NCI-H748 (cell line): ENCODE data around the gene PRKRIP1.
"Not testable (repeated sequence)": the region's sequence is repeated elsewhere in the genome, so short reads cannot be mapped to it uniquely, and the experiment has no call there.

ENCODE experiments used
- DNase-seq: peaks from one replicate; lab custom pipeline; 2025; ENCODE audit not compliant: unreplicated experiment; lab: John Stamatoyannopoulos, UW

Gene PRKRIP1

DNA sequence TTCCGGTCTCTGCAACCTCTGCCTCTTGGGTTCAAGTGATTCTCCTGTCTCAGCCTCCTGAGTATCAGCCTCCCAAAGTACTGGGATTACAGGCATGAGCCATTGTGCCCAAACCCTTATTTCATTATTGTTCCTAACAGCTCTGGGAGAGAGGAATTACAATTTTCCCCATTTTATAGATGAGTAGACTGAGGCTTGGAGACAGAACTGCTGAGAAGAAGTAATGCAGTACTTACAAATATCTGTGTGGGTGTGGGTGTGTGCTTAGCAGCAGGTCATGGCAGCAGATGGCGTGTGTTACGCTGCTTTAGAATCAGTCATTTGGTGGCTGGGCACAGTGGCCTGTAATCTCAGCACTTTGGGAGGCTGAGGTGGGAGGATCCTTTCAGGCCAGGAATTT lies 7.4 kb downstream of the PRKRIP1 start:
- DNase-seq: no peak

DNA sequence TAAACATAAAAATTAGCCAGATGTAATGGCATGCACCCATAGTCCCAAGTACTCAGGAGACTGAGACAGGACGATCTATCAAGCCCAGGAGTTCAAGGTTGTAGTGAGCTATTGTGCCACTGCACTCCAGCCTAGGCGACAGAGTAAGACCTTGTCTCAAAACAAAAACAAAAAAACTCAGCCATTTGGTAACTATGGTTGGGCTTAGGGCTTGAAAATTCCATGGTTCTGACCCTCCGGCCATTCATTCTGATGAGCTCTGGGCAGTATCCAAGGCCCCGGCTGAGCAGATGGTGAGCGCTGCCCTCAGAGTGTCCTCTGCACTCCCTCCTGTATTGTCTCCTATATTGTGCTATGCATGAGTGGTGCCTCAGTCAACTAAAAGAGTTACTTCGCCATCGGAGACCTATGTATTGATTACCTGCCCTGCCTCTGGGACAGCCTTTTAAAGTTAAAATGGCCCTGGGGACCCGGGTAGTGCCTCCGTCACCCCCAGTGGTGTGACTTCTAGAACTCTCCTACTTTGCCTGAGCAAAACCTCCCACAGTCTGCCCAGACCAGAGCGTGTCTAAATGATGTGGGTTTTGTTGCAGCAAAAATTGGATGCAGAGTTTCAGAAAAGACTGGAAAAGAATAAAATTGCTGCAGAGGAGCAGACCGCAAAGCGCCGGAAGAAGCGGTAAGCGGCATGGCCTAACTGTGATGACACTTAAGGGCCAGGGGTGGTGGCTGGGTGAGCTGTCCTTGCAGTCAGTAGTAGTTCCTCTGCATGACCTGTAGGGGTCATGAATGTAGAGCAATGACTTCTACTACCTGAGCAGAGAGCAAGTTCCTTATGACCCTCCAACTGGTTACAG lies 8.1 kb downstream of the PRKRIP1 start:
- DNase-seq: peak; percentile 28

DNA sequence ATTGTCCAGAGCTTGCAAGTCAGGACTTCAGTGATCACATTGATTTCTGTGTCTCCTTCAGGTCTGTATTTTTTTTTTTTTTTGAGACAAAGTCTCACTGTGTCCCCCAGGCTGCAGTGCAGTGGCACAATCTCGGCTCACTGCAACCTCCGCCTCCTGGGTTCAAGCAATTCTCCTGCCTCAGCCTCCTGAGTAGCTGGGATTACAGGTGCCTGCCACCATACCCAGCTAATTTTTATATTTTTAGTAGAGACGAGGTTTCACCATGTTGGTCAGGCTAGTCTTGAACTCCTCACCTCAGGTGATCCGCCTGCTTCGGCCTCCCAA lies 8.7 kb downstream of the PRKRIP1 start:
- DNase-seq: not testable (repeated sequence)

DNA sequence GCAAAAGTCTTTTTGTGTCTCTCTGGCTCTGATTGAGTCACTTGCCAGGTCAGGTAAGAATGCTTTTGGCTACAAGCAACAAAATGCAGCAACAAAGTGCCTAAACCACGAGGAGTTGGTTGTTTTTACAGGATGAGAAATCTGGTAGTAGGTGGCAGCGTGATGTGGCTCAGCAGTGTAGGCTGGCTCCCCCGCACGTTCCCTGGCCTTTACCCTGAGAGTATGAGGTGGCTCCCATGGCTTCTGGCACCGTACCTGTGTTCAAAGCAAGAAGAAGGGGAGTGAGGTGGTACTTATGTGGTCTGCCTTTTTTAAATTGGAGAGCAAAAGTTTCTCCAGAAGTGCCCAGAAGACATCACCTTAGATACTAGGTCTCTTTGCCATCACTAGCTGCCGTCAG lies 11.7 kb downstream of the PRKRIP1 start:
- DNase-seq: no peak

DNA sequence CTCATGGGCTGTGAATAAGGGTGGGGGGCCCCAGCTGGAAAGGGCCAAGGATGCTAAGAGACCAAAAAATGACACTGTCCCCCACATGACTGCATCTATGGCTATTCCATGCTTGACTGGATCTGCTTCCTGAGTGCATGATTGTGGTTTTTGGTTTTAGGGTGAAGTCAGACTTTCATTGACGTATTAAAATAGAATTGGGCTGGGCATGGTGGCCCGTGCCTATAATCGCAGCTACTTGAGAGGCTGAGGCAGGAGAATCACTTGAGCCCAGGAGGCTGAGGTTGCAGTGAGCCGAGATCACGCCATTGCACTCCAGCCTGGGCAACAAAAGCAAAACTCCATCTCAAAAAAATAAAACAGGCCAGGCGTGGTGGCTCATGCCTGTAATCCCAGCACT lies 12.4 kb downstream of the PRKRIP1 start:
- not testable (repeated sequence) for DNase-seq

DNA sequence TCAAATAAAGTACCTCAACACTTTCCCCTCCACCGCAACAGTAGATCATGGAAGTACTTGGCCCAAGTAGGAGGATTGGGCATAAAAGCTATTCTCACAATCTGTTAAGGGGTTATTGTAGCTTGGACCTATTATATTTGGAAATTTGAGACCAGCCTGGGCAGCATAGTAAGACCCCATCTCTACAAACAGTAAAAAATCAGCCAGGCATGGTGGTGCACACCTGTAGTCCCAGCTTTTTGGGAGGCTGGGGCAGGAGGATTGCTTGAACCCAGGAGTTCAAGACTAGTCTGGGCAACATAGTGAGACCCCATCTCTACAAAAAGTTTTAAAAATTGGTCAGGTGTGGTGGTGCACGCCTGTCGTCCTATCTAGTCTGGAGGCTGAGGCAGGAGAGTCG lies 13.2 kb downstream of the PRKRIP1 start:
- DNase-seq: no peak

DNA sequence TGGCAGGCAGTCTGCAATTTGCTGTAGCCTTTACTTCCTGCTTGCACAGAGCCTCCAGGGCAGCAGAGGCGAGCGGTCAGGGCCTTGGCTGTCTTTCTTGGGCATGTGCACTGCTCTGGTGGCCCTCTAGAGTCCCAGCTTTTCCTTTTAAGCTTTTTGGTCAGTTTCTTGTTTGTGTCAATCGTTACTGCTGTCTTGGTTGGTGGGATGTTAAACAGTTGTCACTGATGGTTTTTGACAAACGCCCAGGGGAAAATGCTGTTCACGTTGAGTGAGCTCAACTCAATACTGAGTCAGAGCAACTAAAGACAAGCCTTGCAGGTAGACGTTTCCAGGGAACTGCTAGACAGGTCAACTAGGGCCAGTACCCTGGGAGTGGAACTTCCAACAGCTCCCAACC lies 14.0 kb downstream of the PRKRIP1 start:
- no peak for DNase-seq

DNA sequence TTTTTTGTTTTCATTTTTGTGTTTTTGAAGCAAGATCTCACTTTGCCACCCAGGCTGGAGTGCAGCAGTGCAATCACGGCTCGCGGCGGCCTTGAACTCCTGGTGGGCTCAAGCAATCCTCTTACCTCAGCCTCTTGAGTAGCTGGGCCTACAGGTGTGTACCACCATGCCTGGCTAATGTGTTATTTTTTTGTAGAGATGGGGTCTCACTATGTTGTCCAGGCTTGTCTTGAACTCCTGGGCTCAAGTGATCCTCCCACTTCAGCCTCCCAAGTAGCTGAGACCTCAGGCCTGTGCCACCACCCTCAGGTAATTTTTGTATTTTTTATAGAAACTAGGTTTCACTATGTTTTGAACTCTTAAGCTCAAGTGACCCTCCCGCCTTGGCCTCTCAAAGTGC lies 14.8 kb downstream of the PRKRIP1 start:
- no peak for DNase-seq

DNA sequence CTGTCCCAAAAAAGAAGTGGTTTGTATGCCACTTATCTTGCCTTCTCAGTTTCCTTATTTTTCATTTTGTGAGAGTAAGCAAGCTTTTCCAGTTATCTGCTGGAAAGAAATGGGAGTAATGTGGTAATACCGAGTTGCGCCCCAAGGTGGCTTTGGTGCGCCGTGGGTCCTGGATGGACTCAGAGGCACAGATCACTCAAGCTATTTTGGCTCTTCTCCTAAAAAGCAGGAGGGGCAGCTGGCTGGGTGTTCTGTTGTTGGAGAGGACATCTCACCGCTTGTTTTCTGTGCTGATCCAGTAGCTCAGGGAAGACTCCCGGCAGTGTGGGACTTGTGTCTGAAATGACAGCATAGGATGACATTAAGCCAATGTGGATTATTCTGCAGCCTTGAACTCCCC lies 16.4 kb downstream of the PRKRIP1 start:
- no peak for DNase-seq

DNA sequence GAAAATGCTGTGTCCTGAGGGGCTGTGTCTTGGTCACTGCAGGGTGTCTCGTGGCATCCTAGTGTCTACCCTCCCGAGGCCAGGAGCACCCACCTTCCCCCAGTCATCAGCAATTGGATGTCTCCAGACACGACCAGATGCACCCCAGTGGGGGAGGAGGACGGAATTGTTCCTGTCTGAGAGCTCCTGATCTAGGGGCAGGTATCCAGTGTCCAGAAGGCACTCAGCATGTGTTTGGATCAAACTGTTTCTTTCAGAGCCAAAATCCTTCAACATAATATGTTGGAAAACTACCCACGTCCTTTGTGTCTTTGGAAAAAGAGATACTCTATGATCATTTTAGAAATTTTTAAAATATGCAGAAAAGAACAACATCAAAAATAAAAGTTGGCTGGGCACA lies 16.9 kb downstream of the PRKRIP1 start:
- no peak for DNase-seq

DNA sequence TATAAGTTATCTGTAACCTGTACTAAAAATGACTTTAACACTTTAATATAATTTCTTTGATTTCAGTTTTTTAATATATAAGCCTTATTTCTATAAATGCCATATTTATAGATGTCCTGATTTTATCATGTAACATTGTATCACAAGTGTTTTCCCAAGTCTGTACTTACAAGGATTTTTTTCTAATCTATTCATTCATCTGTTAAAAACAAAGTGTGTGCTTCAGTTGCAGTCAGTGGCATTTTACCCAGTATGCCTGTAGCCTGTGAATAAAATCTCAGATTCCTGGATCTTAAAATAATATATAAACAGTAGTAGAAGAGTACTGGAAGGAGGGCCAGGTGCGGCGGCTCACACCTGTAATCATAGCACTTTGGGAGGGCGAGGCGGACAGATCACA lies 17.4 kb downstream of the PRKRIP1 start:
- no peak for DNase-seq

DNA sequence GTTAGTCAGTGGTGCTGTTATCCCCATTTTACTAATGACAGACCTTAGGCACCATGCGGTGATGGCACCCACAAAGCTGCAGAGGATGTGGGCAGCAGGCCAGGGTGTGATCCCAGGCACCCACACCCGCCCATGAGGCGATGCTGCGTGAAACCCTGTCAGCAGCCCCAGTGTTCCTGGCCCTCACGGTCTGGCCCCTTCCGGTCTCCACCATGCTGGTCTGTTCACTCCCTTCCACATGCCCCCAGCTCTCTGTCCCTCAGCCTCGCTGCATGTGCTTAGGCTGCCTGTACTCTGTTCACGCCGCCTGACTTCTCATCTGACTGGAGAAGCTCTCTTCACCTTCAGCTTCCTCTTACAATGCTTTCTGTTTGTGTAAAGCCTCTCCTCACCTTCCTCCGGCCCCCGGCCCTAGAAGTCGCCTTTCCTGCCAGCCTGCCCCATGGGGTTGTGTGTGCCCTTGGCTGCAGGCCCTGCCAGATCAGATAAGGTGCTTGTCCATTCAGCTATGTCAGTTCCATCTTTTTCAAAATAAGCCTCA lies 19.6 kb downstream of the PRKRIP1 start:
- DNase-seq: no peak

DNA sequence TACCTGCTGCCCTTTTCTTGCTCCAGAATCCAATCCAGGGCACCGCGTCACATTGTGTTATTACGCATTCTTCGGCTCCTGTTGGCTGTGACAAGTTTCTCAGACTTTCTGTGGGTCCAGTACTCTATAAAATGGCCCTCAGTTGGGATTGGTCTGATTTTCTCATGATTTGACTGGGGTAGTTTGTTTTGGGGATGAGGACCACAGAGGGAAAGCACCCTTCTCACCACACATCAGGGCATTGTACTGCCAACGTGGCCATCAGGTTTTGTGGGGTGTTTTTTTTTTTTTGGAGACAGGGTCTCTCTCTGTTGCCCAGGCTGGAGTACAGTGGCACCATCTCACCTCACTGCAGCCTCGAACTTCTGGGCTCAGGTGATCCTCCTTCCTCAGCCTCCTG lies 20.2 kb downstream of the PRKRIP1 start:
- no peak for DNase-seq

DNA sequence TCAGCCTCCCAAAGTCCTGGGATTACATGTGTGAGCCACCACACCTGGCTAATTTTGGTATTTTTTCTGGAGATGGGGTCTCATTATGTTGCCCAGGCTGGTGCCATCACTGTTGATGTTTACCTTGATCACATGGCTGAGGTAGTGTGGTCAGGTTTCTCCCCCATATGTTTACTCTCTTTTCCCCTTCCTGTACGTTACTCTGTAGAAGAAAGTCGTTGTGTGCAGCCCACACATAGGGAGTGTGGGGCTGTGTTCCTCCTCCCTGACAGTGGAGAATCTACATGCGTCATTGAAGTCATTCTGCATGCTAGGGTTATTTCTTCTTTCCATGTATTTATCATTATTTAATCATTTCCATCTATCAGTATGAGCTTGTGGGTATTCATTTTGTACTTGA lies 20.9 kb downstream of the PRKRIP1 start:
- DNase-seq: no peak

DNA sequence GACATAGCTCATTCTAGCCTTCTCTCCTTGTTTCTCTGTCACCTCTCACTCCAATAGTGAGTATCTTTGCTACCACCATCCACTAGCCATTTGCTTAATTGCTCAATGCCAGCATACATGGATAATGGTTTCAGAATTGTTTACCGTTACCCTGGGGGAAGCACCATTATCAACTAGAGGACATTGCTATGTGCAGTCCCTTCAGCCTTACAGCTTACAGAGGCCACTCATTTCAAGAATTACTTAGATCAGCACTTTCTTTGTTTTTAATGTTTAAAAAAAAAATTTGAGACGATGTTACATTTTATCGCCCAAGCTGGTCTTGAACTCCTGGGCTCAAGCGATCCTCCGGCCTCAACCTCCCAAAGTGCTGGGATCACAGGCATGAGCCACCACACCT lies 22.4 kb downstream of the PRKRIP1 start:
- DNase-seq: no peak

DNA sequence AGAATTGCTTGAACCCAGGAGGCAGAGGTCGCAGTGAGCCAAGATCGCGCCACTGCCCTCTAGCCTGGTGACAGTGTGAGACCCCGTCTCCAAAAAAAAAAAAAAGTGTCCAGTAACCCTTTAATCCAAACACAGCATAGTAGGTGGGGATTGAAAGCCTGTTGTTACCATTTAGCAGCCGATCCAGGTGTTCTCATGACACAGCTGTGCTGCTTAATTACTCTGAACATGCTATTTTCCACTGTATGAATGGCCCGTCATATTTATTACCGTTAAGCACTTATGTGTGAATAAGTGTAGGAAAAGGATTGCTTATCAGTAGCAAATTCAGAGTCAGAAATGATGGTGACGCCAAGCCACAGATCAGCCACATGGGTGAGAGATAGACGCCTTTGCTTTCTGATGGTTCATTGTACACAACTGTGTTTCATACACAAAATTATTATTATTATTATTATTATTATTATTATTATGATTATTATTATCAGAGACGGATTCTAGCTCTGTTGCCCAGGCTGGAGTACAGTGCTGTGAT lies 25.6 kb downstream of the PRKRIP1 start:
- DNase-seq: no peak

DNA sequence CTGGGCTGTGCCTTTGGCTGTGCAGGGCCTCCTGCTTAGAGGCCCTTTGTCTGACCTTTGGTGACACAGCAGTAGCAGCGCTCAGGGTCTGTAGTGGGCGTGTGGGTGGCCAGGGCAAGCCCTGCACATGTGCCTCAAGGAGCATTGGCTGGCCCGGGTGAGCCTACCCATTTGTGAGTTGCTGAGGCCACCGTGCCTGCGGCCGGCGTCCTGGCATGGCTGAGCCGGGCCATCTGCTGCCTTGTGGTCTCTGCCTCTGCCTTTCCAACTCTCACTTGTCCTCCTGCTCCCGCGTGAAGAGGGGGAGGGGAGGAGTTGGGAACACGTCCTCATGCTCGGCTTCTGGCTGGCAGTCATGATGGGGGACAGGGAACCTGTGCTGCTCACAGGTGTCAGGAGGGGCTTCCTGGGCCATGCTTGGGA lies 28.0 kb downstream of the PRKRIP1 start:
- no peak for DNase-seq

DNA sequence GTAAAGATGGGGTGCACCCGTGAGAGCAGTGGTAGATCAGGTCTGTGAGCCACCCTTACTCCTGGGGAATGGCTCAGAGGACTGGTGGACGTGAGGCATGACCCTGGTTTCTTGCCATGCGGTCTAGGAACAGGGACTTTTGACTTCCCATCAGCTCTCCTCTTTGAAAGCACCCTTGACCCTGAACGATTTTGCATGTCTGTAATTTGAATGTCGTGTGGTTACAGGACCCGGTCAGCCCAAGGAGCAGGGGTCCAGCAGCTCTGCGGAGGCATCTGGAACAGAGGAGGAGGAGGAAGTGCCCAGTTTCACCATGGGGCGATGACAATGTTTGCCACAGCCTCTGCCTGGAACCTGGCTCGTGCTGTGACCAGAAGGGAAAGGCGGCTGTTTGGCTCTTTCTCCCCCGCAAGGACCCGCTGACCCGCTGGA lies 28.6 kb downstream of the PRKRIP1 start:
- DNase-seq: no peak

DNA sequence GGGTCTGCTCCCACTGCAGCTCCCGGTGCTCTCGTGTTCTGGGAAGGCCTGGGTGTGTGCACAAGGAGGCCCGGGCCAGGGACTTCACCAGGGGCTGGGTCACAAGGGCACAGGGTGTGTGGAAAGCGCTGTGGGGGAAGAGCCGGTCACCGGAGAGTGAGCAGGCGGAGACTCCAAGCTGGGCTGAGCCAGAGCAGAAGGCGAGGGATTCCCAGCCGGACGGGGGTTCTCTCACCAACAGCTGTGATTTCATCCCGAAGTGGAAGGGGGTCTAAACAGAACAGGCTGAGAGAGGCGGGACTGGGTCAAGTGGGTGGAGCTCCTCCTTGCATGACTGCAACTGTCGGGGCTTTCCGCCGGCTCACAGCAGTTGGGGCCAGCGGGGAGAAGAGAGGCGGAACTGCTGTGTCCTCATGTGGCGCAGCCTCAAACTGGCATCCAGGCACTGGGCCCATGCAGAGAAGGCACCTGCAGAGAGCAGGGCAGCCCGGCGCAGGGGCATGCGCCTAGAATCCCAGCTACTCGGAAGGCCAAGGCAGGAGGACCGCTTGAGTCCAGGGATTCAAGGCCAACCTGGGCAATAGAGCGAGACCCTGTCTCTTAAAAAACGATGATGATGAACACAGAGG lies 29.6 kb downstream of the PRKRIP1 start:
- no peak for DNase-seq

DNA sequence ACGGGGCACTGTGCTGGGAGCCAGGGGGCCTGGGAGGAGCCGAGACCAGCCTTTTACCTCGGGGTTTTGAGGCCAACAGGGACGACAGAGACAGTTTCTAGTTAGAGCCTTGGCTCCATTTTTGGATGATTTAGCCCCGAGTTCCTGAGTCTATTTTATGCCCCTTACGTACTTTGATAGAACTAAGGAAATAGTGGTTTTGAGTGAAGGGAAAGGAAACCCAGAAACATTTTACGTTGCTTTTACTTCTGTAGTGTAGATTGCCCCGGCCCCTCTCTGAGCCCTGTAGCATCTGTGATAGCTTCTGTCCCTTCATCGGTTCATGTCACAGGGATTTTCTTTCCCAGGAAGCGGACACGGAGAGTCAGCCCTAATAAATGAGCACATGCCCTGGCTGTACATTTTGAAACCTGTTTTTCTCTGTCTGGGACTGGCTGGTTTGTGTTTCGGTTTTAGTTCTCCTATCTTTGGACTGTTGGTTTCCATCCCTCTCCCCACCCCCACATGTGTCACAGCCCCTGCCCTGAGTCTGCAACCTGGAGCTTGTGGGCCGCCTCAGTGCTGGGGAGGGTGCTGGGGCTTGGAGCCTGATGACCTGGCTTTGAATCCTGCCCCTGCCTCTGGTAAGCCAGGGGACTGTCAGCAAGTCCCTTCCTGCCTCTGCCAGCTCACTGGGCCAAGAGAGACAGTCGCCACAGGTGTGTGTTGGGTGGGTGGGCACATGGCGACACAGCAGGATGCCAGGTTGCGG lies 30.3 kb downstream of the PRKRIP1 start:
- no peak for DNase-seq

DNA sequence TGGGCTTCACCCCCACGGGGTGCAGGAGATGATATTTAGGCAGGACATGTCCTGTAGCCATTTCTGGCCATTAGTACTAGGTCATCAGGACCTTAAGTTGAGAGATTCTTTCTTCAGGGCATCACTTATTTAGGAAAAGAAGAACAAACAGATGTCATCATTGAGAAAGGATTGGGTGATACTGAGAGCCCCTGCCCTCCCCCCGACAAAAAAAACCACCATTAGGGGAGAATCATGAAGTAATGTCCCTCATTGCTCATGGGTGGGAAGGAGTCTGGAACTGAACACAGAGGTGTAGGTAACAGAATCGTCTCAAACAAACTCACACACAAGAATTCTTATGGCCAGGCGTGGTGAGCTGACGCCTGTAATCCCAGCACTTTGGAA lies 30.8 kb downstream of the PRKRIP1 start:
- no peak for DNase-seq
